GM19397 (cell line): Measurements from ENCODE around the gene ZFP14.
"Not testable (repeated sequence)": the region's sequence is repeated elsewhere in the genome, so short reads cannot be mapped to it uniquely, and the experiment has no call there.

Source experiments
- ATAC-seq: cut with Tn5 transposase; IDR thresholded peaks from one replicate; pipeline ENCODE4 v1.9.1; 2021; ENCODE audit warnings: mild to moderate bottlenecking, moderate library complexity; ENCODE audit not compliant: unreplicated experiment

ZFP14 gene

DNA sequence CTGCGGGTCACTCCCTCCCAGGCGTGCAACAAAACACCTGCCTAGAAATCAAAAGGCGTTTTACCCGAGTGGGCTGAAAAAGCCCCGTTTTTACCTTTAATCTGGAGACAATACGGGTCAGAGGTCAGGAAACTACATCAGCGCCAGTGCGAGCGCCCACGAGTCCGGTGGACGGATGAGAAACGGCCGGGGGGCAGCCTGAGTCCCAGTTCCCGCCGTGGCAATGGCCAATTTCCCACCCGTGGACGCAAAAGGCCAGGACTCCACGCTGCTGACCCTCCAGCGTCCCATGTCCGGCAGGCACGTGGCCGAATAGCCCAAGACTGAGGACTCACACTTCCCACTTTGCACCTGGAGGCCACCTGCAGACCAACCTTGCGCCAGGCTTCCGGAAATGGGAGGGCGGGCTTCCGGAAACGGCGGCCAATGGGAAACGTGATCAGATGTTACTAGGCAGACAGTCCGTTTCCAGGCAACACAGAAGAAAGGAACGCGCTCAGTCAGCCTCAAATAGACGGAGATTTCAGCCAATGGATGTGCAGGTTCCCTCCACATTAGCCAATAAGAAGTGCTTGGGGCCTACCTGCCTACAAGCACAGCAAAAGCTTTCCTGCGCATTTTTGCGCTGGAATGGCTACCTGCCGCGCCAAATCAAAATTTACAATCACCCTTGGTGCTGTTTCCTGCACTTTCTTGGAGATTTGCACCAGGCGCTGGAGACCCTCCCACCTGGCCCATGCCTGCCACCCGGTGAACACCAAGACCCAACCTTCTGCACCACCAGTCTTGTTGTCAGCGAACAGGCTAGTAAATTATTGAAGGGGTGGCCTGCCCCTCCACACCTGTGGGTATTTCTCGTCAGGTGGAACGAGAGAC is 47.4 kb downstream of the ZFP14 start:
- ATAC-seq = peak; percentile 83

DNA sequence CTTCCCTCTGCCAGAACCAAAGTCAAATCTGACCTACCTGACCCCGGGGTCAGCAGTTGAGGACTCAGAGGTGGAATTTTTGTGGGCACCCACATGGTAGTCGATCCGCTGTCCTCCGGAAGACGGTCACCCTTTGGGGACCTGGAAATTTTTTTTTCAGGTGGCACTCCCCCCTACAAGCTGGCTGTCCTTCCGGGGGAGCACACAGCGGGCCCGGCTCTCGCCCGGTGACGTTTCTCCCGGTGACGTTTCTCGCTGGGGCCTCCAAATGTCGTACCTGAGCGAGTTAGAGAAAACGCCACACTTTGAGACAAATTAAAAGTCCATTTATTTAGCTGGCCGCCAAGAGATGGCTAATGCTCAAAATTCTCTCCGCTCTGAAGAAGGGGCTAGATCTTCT is 48.8 kb downstream of the ZFP14 start:
- no peak for ATAC-seq

DNA sequence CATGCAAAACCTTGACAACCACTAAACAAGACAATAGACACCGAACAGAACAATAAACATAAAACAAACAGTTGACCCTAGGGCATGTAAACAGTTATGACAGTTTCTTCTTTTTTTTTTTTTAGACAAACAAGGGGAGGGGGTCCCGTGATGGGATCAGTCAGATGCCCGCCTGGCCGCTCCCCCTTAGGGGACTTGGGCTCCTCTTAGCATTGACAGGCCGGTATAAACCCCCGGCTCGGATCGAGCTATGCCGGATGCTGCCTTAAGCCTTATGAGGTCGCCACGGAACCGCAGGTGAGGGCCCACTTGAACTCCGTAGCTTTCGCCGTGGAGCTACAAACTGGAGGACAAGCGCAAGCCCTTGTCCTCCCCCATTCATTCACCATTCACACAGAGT is 49.5 kb downstream of the ZFP14 start:
- ATAC-seq = not testable (repeated sequence)

DNA sequence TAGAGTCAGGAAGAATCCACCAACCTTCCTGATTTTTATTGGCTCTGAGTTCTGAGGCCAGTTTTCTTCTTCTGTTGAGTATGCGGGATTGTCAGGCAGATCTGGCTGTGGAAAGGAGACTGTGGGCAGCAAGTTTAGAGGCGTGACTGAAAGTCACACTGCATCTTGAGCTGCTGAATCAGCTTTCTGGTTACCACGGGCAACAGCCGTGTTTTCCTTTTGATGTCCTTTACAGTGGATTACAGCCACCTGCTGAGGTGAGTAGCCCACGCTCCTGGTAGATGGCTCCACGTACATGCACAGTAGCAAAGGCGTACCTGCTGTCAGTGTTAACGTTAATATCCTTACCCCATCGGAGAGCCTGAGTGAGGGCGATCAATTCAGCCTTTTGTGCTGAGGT is 52.4 kb downstream of the ZFP14 start:
- not testable (repeated sequence) for ATAC-seq

DNA sequence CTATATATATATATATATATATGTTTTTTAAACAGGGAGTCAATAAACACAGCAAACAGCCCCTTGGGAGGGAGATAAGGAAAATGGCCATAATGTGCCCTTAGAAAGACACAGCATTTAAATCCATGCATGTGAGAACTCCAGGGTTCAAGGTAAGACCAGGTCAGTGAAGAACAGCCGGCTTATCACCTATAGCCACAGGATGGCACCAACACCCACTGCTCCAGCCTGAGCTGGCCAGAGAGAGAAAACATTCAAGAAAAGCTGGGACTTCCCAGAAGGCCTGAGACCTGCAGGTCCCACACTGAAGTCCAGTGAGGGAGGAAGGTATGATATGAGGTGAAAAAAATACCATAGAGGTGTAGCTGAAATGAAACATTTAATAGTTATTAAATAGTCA is 63.8 kb downstream of the ZFP14 start:
- ATAC-seq = not testable (repeated sequence)

DNA sequence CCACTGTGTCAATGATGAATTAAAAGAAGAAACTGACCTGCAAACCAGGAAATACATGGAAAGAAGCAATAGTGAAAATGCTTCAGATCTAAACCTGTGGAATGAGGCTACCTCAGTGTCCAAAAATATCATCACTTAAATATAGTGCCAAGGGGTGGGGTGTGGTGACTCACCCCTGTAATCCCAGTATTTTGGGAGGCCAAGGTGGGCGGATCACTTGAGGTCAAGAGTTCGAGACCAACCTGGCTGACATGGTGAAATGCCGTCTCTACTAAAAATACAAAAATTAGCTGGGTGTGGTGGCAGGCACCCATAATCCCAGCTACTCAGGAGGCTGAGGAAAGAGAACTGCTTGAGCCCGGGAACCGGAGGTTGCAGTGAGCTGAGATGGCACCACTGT is 64.9 kb downstream of the ZFP14 start:
- not testable (repeated sequence) for ATAC-seq

DNA sequence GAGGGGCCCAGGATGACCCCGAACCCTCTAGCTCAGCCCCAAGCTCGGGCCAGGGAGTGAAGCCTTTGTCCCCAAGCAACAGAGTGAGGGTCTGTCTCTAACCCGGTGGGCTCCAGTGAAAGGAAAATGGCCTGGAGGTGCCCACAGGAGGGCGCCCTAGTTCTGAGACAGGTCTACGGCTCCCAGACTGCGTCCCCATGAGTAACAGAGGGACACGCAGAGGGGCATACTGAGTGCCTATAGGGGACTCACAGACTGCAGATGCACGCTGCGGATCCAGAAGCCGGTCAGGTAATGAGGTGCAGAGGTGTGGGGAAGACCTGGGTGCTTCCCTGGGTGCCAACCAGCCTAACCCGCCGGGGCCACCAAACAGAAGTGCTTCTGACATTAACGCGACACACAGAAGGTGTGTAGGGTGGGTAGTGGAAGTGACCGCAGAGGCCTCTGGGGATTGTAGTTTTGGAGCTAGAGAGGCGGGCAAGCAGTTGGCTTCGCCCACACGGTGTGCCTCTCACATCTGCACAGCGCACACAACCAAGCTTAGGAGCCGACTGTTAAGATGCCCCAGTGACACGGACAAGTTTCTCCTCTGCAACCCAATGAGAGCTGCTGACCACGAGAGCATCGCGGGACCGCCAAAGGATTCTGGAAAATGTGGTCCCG is 67.8 kb downstream of the ZFP14 start:
- ATAC-seq = not testable (repeated sequence)

DNA sequence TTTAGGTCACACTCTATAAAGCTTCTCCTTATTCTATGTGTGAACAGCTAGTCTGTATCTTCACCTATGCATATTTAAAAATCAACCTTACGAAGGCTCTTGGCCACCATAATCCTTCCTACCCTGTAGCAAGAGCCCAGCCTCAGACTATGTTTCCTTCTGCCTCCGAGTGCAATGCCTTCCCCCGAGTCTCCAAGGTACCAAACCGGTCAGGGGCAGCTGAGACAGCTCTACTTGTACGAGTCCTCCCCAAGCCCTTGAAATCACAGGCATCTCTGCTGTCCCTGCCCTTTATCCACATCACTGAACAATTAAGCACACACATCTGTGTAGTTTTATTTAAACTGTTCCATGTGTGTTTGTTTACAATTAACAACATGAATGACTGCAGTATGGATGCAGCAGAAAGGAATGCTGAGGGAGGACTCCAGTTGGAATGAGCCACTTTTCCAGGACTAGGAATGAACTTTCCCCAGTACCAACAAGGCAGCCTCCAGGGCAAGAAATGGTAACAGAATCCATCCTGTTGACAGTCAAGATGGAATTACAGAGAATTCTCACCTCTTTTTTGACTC is 68.5 kb downstream of the ZFP14 start:
- ATAC-seq = not testable (repeated sequence)

DNA sequence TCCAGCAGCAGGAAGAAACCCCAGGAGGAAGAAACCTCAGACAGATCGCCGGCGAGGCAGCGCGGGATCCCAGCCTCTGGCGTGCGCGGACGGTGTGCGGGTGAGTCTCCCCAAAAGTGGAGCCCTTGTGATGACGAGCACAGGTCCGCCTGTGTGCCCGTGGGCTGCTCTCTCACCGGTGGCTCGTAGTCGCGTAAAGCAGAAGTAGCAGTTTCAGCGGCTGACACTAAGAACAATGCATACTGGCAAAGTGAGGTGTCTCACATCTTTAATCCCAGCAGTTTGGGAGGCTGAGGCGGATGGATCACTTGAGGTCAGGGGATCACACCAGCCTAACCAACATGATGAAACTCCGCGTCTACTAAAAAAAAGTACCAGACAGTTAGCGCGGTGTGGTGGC is 69.2 kb downstream of the ZFP14 start:
- not testable (repeated sequence) for ATAC-seq

DNA sequence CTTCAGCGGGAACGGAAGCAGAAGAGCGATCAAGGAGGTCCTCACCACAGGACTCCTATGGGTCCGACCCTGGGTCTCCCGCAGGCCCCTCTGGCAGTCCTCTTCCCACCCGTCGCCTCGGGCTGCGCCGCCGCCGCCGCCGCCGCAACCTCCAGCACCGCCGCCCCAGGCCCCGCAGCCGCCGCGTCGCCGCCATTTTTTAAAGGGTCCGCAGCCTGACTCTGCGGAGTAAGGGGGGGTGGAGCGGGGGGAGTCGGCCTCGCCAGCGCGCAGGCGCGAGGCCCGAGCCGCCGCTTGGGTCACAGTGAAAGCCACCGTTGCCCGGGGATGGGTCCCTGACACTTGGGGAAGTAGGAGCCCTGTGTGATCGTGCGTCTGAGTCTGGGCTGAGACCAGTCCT is 69.7 kb downstream of the ZFP14 start:
- not testable (repeated sequence) for ATAC-seq

DNA sequence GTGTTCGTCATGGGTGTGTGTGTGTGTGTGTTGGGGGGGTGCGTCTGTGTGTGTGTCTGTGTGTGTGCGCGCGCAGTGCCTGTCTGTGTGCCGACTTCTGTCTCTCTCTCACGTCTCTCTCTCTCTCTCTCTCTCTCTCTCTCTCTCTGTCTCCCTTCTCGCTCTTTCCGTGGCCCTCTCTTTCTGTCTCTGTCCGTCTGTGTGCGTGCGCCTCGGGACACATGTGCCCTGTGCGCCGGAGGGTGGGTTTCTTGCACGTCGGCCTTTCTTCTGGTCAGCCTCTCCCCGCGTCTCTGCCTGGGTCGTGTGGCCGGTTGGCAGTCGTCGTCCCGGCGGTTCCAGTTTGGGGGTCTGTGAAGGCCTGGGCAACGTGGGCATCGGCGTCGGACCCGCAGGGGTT is 86.7 kb downstream of the ZFP14 start:
- not testable (repeated sequence) for ATAC-seq
